Subcutaneous adipose tissue (tissue), 4 donors: ENCODE results near the gene TMEM243. TPM values are rescaled to one million over a fixed set of nuclear protein-coding genes. Genes with fewer than 3 reads are reported as not detected.

Experiments
- total RNA-seq, 4 donors: library from RNA; depleted of rRNA; stranded (reverse); fragments of >200 nt; gene quantifications; one replicate each; pipeline ENCODE4 v1.1.0, GENCODE V29; 2016
- TF ChIP-seq, protein P1 (sequence below): fragments of 450-650 bp; IDR thresholded peaks from one replicate; pipeline ENCODE4 v1.5.1; 2016; ENCODE audit warnings: low read depth, mild to moderate bottlenecking, control low read depth, antibody characterized with exemption, moderate library complexity

The TMEM243 gene
- total RNA-seq, 4 donors from 2014 or later: 23.0 to 60.5 (median 45.7) TPM

DNA sequence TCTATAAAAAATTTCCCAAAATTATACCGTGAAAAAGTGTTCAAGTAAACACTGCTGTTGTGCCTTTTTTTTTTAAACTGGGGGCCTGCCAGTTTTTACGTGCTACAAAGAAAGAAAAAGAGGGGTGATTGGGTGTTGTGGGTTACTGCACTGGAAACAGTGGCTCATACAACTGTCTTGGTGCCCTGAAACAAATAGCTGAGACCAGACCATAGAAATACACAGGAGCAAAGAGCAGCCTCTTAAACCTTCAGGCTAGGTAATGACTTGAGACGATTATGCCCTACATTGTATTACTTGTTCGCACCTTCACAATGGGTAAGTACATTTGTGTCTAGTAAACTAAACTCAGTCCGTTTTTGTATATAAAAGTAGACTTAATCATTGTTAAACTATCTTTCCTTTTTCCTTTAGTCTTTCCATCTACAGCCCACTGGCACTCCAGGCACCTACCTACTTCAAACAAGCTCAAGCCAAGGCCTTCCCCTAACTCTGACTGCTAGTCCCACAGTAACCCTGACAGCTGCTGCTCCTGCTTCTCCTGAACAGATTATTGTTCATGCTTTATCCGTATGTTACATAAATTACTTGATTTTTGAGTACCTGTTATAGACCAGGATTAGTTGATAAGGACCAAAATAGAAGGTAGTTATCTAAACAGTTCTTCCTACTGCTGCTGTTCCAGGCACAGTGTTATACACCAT, 26.6 kb downstream of the TMEM243 start:
- TF ChIP-seq, protein P1, sequence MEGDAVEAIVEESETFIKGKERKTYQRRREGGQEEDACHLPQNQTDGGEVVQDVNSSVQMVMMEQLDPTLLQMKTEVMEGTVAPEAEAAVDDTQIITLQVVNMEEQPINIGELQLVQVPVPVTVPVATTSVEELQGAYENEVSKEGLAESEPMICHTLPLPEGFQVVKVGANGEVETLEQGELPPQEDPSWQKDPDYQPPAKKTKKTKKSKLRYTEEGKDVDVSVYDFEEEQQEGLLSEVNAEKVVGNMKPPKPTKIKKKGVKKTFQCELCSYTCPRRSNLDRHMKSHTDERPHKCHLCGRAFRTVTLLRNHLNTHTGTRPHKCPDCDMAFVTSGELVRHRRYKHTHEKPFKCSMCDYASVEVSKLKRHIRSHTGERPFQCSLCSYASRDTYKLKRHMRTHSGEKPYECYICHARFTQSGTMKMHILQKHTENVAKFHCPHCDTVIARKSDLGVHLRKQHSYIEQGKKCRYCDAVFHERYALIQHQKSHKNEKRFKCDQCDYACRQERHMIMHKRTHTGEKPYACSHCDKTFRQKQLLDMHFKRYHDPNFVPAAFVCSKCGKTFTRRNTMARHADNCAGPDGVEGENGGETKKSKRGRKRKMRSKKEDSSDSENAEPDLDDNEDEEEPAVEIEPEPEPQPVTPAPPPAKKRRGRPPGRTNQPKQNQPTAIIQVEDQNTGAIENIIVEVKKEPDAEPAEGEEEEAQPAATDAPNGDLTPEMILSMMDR: no peak

DNA sequence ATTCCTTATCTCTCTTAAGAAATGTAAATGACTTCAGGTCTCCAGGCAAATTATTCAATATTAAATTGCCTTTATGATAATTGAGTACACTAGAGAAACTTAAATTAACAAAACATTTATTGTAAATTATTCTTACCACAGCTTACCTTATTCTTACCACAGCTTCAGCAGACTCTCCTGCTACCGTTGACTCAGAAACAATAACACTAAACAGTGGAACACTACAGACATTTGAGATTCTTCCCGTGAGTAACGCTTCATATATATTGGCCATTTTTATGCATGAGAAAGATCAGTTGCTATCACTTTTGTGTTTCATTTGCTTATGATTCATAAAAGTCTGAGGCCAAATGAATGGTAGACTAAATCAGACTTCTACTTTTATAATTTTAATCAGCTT, 28.7 kb downstream of the TMEM243 start:
- TF ChIP-seq, protein P1: no peak

DNA sequence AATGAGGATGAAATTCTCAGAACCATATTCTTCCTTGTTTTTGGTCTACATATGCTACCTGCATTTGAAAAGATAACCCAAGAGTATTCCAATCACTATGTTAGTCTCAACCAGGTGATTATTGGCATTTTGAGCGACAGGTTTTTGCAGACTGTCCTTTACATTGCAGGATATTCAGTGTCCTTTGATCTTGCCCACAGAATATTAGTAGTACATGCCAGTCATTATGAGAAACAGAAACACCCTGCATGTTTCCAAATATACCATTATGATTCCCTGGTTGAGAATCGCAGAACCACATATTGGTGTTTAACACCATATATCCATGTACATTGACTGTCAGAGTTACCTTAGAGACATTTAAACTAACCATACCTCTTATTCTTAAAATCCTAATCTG, 30.6 kb downstream of the TMEM243 start:
- TF ChIP-seq, protein P1: no peak

DNA sequence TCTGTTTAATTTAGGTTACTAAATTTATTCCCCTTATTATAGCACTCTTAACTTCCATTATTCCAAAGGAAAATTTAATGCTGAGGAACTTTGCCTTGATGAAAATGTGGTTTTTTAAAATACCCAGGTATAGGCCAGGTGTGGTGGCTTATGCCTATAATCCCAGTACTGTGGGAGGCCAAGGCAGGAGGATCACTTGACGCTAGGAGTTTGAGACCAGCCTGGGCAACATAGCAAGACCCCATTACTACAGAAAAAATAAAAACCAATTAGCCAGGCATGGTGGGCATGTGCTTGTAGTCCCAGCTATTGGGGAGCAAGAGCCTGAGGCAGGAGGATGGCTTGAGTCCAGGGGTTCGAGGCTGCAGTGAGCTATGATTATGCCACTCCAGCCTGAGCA, 32.4 kb downstream of the TMEM243 start:
- TF ChIP-seq, protein P1: no peak

DNA sequence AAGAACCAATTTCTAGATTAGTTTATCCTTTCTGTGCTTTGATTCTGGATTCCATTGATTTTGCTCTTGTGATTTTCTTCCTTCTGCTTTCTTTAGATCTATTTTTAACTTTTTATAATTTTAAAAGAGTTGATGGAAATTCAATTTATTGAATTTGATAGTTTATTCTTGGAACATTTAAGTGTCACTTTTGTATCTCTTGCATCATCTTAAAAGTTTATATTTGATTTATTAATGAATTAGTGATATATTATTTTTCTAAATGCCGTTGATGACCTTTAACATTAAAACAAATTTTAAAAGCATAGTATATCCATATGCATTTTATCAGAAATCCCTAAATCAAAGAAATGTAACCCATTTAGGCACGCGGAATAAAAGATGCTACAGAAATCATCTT, 40.4 kb downstream of the TMEM243 start:
- TF ChIP-seq, protein P1: no peak

DNA sequence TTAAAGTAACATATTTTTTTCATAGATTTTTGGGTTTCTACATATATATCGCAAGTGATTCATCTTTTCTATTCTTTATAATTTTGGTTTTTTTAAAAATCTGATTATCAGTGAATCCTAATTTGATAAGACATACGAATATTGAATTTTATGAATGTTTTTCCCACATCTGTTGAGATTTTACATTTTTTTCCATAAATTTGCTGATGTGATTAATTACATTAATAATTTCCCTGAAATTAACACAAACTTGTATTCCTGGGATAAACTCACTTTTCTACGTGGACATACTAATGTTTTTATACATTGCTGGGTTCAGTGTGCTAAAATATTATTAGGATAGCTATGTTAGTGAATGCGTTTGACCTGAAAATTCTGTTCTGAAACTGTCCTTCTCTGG, 41.2 kb downstream of the TMEM243 start:
- TF ChIP-seq, protein P1: no peak

DNA sequence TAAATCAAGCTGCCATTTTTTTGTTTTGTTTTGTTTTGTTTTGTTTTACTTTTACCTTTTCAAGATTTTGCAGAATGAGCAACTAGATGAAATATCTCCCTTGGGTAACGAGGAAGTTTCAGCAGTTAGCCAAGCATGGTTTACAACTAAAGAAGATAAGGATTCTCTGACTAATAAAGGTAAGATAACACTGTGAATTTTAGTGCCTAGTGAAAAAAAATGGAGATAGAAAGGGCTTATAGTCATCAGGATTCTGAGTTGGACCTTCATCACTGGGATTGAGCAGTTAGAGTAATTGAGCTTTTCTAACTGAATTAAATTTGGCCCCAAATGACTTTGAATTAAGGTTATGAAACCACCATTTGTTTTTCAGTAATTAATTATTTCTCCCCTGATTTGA, 46.1 kb downstream of the TMEM243 start:
- TF ChIP-seq, protein P1: no peak
